ENCODE results near the gene ISL2. TPM values are rescaled to one million over a fixed set of nuclear protein-coding genes. Genes with fewer than 3 reads are reported as not detected.

Gene ISL2
- total and polyA plus RNA-seq, 9 of the 15 experiments (the other 6 are each of a cell fraction or from before 2014, with no cell fraction given), result 0.15 to 23.7 (median 4.0) TPM

DNA sequence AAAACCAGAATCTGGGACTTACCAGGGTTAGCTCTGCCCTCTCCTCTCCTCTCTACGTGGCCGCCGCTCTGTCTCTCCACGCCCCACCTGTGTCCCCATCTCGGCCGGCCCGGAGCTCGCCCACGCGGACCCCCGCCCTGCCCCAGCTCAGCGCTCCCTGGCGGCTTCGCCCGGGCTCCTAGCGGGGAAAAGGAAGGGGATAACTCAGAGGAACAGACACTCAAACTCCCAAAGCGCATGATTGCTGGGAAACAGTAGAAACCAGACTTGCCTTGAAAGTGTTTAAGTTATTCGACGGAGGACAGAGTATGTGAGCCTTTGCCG, 5.4 kb downstream of the ISL2 start:
- Histone ChIP-seq H3K9me3 (replicated peaks; ENCODE audit: control insufficient read depth, insufficient read depth, low read depth, low read length) (no peaks in the 10 kb centered on the region; the same call in 1 of the 2 replicates), H3K27ac (ENCODE audit: extremely low read depth, low read depth, low read length) (no peak overlapping the region), H3K4me2 (ENCODE audit: insufficient read depth, low read length) (no peak overlapping the region), H4K20me1 (replicated peaks; ENCODE audit: control insufficient read depth, insufficient read depth, low read length) (0 out of 2 replicates have a peak, but pooled peaks cover 6% of the 10 kb centered on the region), H2AFZ (ENCODE audit: low read depth, low read length) (no peak overlapping the region), H3K36me3 (ENCODE audit: control insufficient read depth, insufficient read depth, low read length) (peaks cover 51% of the 10 kb centered on the region), H3K9ac (ENCODE audit: insufficient read depth in 1 of 2, low read depth in 2 of 2, low read length in 2 of 2) (no peak overlapping the region), H3K27me3 (ENCODE audit: control insufficient read depth in 2 of 2, insufficient read depth in 2 of 2, low read length in 2 of 2) (no peaks in the 10 kb centered on the region), H3K4me1 (replicated peaks in 1 of 2; ENCODE audit: control insufficient read depth in 2 of 2, insufficient read depth in 2 of 2, low read length in 2 of 2) (peaks cover 0 to 42% of the 10 kb centered on the region in 2 experiments; a peak in 3 of 5 replicates), H3K4me3 (no peak overlapping the region), H3K79me2 (ENCODE audit: control insufficient read depth, insufficient read depth, low read length) (peaks cover 38% of the 10 kb centered on the region), H3K9me1 (ENCODE audit: control insufficient read depth, insufficient read depth, low read length) (no peaks in the 10 kb centered on the region)
- no TSS peak for BruUV-seq (replicated peaks)
- TF ChIP-seq POLR3G (IDR thresholded peaks at IDR 0.05; ENCODE audit: extremely low read depth, insufficient read length, insufficient replicate concordance) (no peak), RBFOX2 (IDR thresholded peaks at IDR 0.05; ENCODE audit: low read depth, low read length) (peak; percentile 45), TBL1XR1 (IDR thresholded peaks at IDR 0.05; ENCODE audit: low read length in 2 of 2) (no peak), XRCC5 (IDR thresholded peaks at IDR 0.05; ENCODE audit: low read depth, low read length) (no peak), ZNF444 (CRISPR knock-in tag; IDR thresholded peaks at IDR 0.05) (no peak)
- DNase-seq (ENCODE audit: extremely low read depth in 1 of 4, low spot score in 3 of 4) (no peak), FAIRE-seq (peak; percentile 32), ATAC-seq (no peak)
- intact Hi-C loops (cut with micrococcal nuclease) (no loop called here), in situ Hi-C loops (cut with MboI) (no loop called here)
- ChIA-PET POLR2A (interaction anchor here (0.5 to 1.2 kb wide), 2 partner anchors 12 to 134 kb away, joined by 3 to 4 read pairs; no protein-coding TSS in a partner anchor), CTCF (ENCODE audit: low intra/inter-chr PET ratio) (no interaction called here)
- WGBS (ENCODE audit: insufficient coverage, low coverage, missing lambda C conversion rate), result 94% methylated on average over 4 of the region's 20 CpGs
